Lung (tissue), 12 donors: ENCODE results near the gene FBXO17. TPM values are rescaled to one million over a fixed set of nuclear protein-coding genes. Genes with fewer than 3 reads are reported as not detected.
"Not testable (repeated sequence)": the region's sequence is repeated elsewhere in the genome, so short reads cannot be mapped to it uniquely, and the experiment has no call there.

ENCODE experiments used
- ATAC-seq: fragments of 200-7000 bp; cut with Tn5 transposase; one replicate; pipeline ENCODE4 v1.9.1; 2020; ENCODE audit warnings: moderate number of reproducible peaks; ENCODE audit not compliant: insufficient read depth, low FRiP score
- DNase-seq, 3 donors: peaks; one replicate each; pipeline ENCODE4 v3.0.0-alpha.2; 2013 to 2017
- H3K27ac ChIP-seq, 2 donors: one replicate each; pipeline ENCODE4 v1.5.1; 2013; ENCODE audit warnings: mild to moderate bottlenecking in 2 of 2, moderate library complexity in 2 of 2, control low read depth in 1 of 2, inconsistent platforms in 1 of 2, low read depth in 1 of 2, low read length in 1 of 2
- H3K27me3 ChIP-seq, 3 donors: one replicate each; pipeline ENCODE4 v1.5.1; 2013; ENCODE audit warnings: low read length in 2 of 3; ENCODE audit not compliant: control insufficient read depth in 3 of 3, insufficient read depth in 3 of 3
- H3K36me3 ChIP-seq, 4 donors: one replicate each; pipeline ENCODE4 v1.5.1; 2013; ENCODE audit warnings: low read length in 4 of 4, mild to moderate bottlenecking in 1 of 4, moderate library complexity in 1 of 4; ENCODE audit not compliant: control insufficient read depth in 4 of 4, insufficient read depth in 4 of 4
- H3K4me1 ChIP-seq, 5 donors: one replicate each; pipeline ENCODE4 v1.5.1; 2013; ENCODE audit warnings: low read length in 5 of 5, mild to moderate bottlenecking in 2 of 5, moderate library complexity in 1 of 5; ENCODE audit not compliant: control insufficient read depth in 5 of 5, insufficient read depth in 5 of 5
- H3K4me3 ChIP-seq: one replicate; pipeline ENCODE4 v1.5.1; 2013; ENCODE audit warnings: mild to moderate bottlenecking, control low read depth, moderate library complexity
- H3K9ac ChIP-seq, 2 donors: one replicate each; pipeline ENCODE4 v1.5.1; 2013; ENCODE audit warnings: low read length in 2 of 2, control low read depth in 1 of 2; ENCODE audit not compliant: insufficient read depth in 1 of 2
- H3K9me3 ChIP-seq, 4 donors: one replicate each; pipeline ENCODE4 v1.5.1; 2013; ENCODE audit warnings: low read length in 3 of 4, mild to moderate bottlenecking in 1 of 4, moderate library complexity in 1 of 4; ENCODE audit not compliant: control insufficient read depth in 4 of 4, insufficient read depth in 3 of 4
- WGBS, 2 donors: extraction: QIAGEN DNeasy Blood & Tissue Kit; methylation state at CpG; one replicate each; pipeline ENCODE4 v1.1.7; 2013; 5-methylcytosine and 5-hydroxymethylcytosine counted together
- polyA plus RNA-seq, 2 donors: library from polyadenylated mRNA; stranded (reverse); fragments of 200-250 nt; gene quantifications; one replicate each; pipeline ENCODE4 v1.2.1, GENCODE V29; 2013
- total RNA-seq, 2 donors: library from RNA; depleted of rRNA in 1 of 2; stranded (reverse); fragments of >200 nt in 1 of 2; gene quantifications; one replicate each; pipeline ENCODE4 v1.2.1, GENCODE V29; 2014 to 2021
- TF ChIP-seq, protein P1 (sequence below): IDR thresholded peaks from 2 replicates; pipeline ENCODE4 v1.5.1; 2012; ENCODE audit warnings: mild to moderate bottlenecking; ENCODE audit errors: control extremely low read depth, extremely low read depth
- donor health status: control.
- donor health status: control.
- donor health status: Bipolar disorder and iron deficiency.
- donor health status: healthy.
- donor health status: DM: yes; HTN: yes; CAD: no.

Gene FBXO17
- total and polyA plus RNA-seq, 4 donors, result 5.1 to 18.8 (median 8.9) TPM

DNA sequence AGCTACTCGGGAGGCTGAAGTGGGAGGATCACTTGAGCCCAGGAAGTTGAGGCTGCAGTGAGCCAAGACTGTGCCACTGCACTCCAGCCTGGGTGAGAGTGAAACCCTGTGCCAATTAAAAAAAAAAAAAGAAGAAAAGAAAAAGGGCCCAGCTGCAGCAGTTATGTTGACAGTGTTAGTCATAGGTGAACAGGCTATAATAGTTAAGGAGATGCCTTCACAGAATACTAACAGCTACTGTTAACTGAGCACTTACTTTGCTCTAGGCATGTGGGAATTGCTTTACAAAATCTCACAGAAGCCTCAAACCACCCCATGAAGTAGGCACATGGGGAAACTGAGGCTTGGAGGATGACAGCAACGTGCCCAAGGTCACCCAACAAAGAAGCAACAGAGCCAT, 3.9 kb downstream of the FBXO17 start:
- 83 to 92% methylated on average over 2 of the region's 2 CpGs for WGBS, 2 donors
- no peak overlapping the region for H3K9ac ChIP-seq
- TF ChIP-seq, protein P1, sequence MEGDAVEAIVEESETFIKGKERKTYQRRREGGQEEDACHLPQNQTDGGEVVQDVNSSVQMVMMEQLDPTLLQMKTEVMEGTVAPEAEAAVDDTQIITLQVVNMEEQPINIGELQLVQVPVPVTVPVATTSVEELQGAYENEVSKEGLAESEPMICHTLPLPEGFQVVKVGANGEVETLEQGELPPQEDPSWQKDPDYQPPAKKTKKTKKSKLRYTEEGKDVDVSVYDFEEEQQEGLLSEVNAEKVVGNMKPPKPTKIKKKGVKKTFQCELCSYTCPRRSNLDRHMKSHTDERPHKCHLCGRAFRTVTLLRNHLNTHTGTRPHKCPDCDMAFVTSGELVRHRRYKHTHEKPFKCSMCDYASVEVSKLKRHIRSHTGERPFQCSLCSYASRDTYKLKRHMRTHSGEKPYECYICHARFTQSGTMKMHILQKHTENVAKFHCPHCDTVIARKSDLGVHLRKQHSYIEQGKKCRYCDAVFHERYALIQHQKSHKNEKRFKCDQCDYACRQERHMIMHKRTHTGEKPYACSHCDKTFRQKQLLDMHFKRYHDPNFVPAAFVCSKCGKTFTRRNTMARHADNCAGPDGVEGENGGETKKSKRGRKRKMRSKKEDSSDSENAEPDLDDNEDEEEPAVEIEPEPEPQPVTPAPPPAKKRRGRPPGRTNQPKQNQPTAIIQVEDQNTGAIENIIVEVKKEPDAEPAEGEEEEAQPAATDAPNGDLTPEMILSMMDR, result no peak

DNA sequence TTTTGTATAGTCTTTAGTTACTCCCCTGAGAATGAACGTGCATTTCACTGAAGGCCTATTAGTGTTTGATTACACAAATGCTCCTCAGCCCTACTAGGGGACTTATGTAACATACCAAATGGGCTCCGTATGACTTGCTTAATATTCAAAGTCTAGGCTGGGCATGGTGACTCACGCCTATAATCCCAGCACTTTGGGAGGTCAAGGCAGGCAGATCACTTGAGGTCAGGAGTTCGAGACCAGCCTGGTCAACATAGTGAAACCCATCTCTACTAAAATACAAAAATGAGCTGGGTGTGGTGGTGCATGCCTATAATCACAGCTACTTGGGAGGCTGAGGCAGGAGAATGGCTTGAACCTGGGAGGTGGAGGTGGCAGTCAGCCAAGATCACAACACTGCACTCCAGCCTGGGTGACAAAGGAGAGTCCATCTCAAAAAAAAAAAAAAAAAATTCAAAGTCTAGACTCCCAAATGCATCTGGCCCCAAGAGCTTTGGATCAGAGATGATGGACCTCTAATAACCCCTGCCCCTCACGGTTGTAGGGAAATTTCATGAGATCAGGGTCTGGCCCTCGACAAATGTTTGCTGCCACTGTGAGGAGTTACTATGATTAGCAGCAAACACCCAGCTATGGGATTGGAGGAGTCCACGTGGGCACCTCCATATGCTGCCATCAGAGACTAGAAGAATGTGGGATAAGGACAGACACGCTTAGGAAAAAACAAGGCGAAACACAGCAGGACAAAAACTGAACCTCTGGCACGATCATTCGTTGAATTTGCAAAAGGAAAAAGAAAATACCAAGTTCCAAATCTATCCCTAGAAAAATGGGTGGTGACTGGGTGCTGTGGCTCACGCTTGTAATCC, 4.6 kb downstream of the FBXO17 start:
- 83 to 86% methylated on average over 12 of the region's 12 CpGs for WGBS, 2 donors
- Histone ChIP-seq H3K4me3 (no peak overlapping the region), H3K27ac (no peak overlapping the region), H3K27me3 (no peaks in the 10 kb centered on the region), H3K9me3 (no peaks in the 10 kb centered on the region), H3K4me1 (peaks cover 0 to 7% (median 0%) of the 10 kb centered on the region in 5 donors), H3K36me3 (peaks cover 0 to 8% (median 0%) of the 10 kb centered on the region in 4 donors), H3K9ac (no peak overlapping the region)
- DNase-seq (no peak), ATAC-seq (no peak)
- TF ChIP-seq, protein P1, result no peak

More for the DNA sequence above, 3.9 kb downstream of the FBXO17 start:
- no peak overlapping the region for H3K4me3 ChIP-seq
- ATAC-seq (no peak), DNase-seq (no peak)
- H3K36me3 ChIP-seq, result peaks cover 0 to 8% (median 0%) of the 10 kb centered on the region in 4 donors
- peaks cover 0 to 15% (median 0%) of the 10 kb centered on the region in 5 donors for H3K4me1 ChIP-seq
- no peak overlapping the region for H3K27ac ChIP-seq
- H3K27me3 ChIP-seq, result no peaks in the 10 kb centered on the region
- H3K9me3 ChIP-seq, result no peaks in the 10 kb centered on the region

DNA sequence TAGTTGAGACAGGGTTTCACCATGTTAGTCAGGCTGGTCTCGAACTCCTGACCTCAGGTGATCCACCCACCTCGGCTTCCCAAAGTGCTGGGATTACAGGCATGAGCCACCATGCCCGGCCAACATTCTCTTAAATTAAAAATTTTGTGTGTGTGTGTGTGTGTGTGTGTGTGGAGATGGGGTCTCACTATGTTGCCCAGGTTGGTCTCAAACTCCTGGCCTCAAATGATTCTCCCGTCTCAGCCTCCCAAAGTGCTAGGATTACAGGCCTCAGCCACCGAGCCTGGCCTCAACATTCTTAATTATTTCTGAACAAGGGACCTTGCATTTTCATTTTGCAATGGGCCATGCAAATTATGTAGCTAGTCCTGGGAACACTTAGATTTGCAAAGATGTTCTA, 9.4 kb downstream of the FBXO17 start:
- not testable (repeated sequence) for H3K4me3 ChIP-seq, DNase-seq, H3K9me3 ChIP-seq, H3K9ac ChIP-seq, H3K27me3 ChIP-seq, ATAC-seq, H3K4me1 ChIP-seq, H3K27ac ChIP-seq
- peaks cover 0 to 13% (median 3%) of the 10 kb centered on the region in 4 donors for H3K36me3 ChIP-seq
- 94 to 96% methylated on average over 5 of the region's 5 CpGs for WGBS, 2 donors

DNA sequence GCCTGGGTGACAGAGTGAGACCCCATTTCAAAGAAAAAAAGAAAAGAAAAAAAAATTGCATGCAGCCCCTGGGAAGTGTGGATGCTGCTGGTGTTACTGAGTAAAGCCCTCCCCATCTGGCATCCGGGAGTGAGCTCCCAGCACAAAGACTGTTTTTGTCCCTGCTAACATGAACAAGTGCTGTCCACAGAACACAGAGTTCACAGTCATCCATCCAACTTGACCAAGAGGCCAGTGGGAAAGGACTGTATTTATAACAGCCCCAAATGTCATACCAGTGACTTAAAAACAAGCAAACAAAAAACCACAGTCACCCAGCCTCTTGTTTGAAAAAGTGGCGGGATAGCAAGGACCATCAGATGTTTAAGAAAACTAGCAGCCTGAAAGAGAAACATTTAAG, 10.8 kb downstream of the FBXO17 start:
- Histone ChIP-seq H3K27me3 (no peaks in the 10 kb centered on the region), H3K9me3 (no peaks in the 10 kb centered on the region), H3K36me3 (peaks cover 0 to 8% (median 3%) of the 10 kb centered on the region in 4 donors), H3K27ac (no peak overlapping the region), H3K4me1 (peaks cover 0 to 2% (median 0%) of the 10 kb centered on the region in 5 donors), H3K9ac (no peak overlapping the region), H3K4me3 (no peak overlapping the region)
- 90 to 96% methylated on average over 2 of the region's 2 CpGs for WGBS, 2 donors
- DNase-seq (no peak), ATAC-seq (no peak)
- TF ChIP-seq, protein P1, result no peak
